ENCODE results near the gene EBLN1. TPM values are rescaled to one million over a fixed set of nuclear protein-coding genes. Genes with fewer than 3 reads are reported as not detected.
"Not testable (repeated sequence)": the region's sequence is repeated elsewhere in the genome, so short reads cannot be mapped to it uniquely, and the experiment has no call there.

EBLN1 gene
- total RNA-seq, 1 donor from 2014 or later, result 3.6 TPM

- no peak for DNase-seq (ENCODE audit: low spot score)
These were observed 10.5 kb upstream of the EBLN1 start for GRCh38 chr10:22228167-22228938.

GRCh38 chr10:22226599-22226998, 8.8 kb upstream of the EBLN1 start:
- no peak for DNase-seq (ENCODE audit: low spot score)

- DNase-seq (ENCODE audit: low spot score), result no peak
These were observed 4.7 kb upstream of the EBLN1 start for GRCh38 chr10:22222236-22223190.

DNA sequence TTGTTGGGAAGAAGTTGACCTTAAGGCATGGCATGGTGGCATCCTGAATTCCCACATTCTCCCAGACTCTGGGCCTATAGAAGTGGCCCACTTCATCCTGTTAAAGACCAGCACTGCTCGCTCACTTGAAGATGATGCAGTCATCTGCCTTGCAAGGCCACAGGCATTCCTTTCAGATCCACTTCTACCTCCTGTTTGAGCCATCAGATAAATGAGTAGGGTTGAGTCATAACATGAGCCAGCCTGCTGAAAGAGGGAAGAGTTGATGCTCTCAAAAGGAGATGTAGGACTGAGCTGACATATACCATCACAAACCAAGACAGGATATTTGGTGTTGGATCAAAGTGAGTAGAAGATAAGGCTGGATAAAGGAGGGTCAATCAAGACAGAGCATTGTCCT, 1.5 kb upstream of the EBLN1 start:
- no peak for DNase-seq (ENCODE audit: low spot score)

DNA sequence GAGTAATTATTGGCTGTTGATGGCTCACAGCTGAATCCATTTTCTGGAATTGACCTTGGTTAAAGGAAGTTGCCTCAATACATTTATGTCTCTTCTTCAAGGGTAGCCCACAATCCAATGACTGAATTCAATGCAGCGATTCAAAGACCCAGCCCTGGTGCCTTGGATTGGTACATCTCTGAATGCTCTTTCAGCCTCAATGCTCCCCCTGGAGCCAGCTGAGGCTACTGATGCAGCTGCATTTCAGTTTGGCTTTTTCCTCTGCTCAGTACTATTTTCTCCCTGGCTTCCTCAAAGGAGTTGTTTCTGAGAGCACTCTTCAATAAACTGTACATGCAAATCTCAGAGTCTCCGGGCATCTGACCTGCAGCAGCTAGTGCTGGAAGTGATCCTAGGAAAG, 633 bp upstream of the EBLN1 start:
- no peak for DNase-seq (ENCODE audit: low spot score)

GRCh38 chr10:22217084-22217483, 731 bp downstream of the EBLN1 start:
- not testable (repeated sequence) for DNase-seq (ENCODE audit: low spot score)

DNA sequence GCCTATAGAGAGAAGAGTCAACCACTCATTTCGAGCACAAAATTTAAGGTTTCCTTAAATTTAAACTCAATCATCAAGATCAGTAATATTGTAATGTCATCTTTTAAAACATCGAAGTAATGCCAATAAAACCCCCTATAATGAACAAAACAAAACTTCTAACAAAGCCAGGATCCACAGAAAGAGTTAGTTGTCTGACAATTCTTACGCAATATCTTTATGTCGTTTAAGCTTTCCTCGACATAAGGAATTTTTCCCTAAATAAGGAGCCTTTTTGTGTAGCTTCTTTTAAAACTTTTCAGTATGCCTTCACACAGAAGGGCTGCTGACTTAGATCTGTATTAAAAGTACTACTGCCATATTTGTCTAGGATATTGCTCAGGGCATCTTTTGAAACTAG, 7.5 kb downstream of the EBLN1 start:
- no peak for DNase-seq (ENCODE audit: low spot score)

DNA sequence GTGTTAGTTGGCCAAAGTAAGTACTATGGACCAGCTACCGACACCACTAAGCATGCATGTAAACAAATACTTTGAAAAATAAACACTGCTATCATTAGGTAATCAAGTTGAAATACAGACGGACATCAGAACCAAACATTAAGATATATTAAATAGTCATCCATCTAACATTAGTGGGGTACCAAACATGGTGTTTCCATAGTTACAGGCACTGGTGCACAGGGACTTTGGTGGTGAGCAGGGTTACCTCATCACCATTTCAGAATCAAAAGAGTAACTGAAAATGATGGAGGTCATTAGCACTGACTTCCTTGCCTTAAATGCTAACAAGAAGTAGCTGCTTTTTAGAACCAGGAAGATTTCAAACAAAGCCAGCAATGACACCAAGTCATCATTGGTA, 23.9 kb downstream of the EBLN1 start:
- DNase-seq (ENCODE audit: low spot score), result no peak

GRCh38 chr10:22185586-22185985, 32.2 kb downstream of the EBLN1 start:
- DNase-seq (ENCODE audit: low spot score), result no peak

- peak; percentile 61 for DNase-seq (ENCODE audit: low spot score)
These were observed 33.9 kb downstream of the EBLN1 start for GRCh38 chr10:22183771-22184461.

GRCh38 chr10:22180724-22181123, 37.1 kb downstream of the EBLN1 start:
- DNase-seq (ENCODE audit: low spot score), result no peak

DNA sequence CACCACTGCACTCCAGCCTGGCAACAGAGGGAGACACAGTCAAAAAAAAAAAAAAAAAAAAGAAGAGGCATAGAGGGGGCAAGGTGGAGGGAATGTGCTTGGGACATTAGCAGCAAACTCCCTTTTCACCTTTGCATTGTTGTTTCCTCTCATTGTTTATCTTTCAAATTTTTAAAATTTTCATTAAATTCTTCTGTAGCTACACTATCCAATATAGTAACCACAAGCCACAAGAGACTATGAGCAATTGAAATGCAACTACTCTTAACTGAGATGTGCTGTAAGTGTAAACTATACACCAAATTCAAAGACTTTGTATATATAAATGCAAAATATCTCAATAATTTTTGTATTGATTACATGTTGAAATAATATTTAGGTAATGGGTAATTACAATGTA, 43.4 kb downstream of the EBLN1 start:
- no peak for DNase-seq (ENCODE audit: low spot score)

DNA sequence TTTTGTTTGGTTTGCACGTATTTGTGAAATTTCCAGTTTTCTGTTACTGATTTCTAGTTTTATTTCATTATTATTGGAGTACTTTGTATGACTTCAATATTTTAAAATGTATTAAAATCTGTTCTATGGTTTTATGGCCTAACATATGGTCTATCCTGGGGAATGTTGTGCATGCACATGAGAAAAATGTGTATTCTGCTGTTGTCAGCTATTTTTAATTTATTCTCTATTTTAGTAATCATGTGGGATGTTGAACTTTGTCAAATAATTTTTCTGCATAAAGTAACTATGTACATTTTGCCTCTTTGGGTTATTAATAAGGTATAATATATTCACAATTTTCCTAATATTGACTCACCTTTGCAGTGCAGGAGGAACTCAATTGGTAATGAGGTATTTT, 46.7 kb downstream of the EBLN1 start:
- no peak for DNase-seq (ENCODE audit: low spot score)

GRCh38 chr10:22170582-22170981, 47.2 kb downstream of the EBLN1 start:
- no peak for DNase-seq (ENCODE audit: low spot score)

- DNase-seq (ENCODE audit: low spot score), result no peak
These were observed 57.8 kb downstream of the EBLN1 start for GRCh38 chr10:22159979-22160378.

- DNase-seq (ENCODE audit: low spot score), result no peak
These were observed 58.6 kb downstream of the EBLN1 start for GRCh38 chr10:22159180-22159579.

Other genes with a start within 250 kb of the EBLN1 start
- 67.7 TPM for gene DNAJC1, start 214.3 kb downstream of the EBLN1 start, total RNA-seq (ENCODE audit: insufficient read depth, low replicate concordance)
- 33.7 TPM for gene COMMD3, start 98.4 kb upstream of the EBLN1 start, total RNA-seq (ENCODE audit: insufficient read depth, low replicate concordance)
- 92.5 TPM for gene BMI1, start 103.1 kb upstream of the EBLN1 start, total RNA-seq (ENCODE audit: insufficient read depth, low replicate concordance)
- 2.6 TPM for gene SPAG6, start 127.5 kb upstream of the EBLN1 start, total RNA-seq (ENCODE audit: insufficient read depth, low replicate concordance)